Esophagus squamous epithelium (tissue), 4 donors: Measurements from ENCODE around the gene RPL4.

Experiments
- CTCF ChIP-seq, 6 experiments: fragments of 450-650 bp in 4 of 6; fragments of 200-600 bp in 2 of 6; sonication (generic) in 2 of 6; IDR thresholded peaks; one replicate each; pipeline ENCODE4 v1.5.1; 2016 to 2019; ENCODE audit warnings: antibody characterized with exemption in 6 of 6, mild to moderate bottlenecking in 4 of 6, moderate library complexity in 4 of 6
- POLR2A ChIP-seq, 4 donors: fragments of 450-650 bp; IDR thresholded peaks; one replicate each; pipeline ENCODE4 v1.6.1; 2017; ENCODE audit warnings: antibody characterized with exemption in 4 of 4, mild to moderate bottlenecking in 4 of 4, moderate library complexity in 3 of 4

- TF ChIP-seq CTCF (IDR thresholded peaks at IDR 0.05) = no peak
- no peak for TF ChIP-seq POLR2A (IDR thresholded peaks at IDR 0.05)
Measured at GRCh38 chr15:66456211-66456610, 48.4 kb downstream of the RPL4 start.
